ENCODE measurements around the gene KRI1.

- TF ChIP-seq CTCF (IDR thresholded peaks at IDR 0.05; ENCODE audit: low read length), result no peak
- TF ChIP-seq EZH2 (IDR thresholded peaks at IDR 0.05; ENCODE audit: borderline replicate concordance, low read length), result no peak
These were observed 10.2 kb downstream of the KRI1 start for GRCh38 chr19:10555610-10555973.
